ENCODE data around the gene KIRREL3.

The KIRREL3 gene

DNA sequence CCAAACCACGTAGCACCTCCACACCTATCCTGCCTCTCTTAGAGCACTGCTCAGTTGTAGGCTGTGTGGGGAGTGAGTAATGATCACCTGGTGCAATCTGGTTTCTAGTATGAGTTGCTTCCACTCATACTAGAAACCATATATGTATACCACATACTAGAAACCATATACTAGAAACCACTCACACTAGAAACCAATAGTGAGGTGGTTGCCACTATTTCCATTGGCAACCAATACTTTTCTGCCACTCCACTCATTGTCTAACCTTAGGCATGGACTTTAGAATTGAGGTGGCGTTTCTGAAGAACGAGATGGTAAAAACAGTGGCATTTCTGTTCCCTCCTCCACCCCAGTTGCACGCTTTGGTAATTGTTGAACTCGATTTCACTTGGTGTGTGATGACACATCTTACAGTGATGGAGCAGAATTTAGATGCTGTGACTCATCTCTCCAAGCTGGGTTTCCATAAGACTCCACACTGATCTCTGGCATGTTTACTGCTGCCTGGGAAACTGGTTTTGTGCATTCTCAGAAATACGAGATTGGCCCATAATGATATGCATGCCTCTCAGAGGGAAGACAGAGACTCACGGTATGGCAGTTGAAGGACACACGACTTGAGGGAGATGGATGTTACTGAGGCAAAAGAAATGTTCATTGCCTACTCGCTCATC is 82.9 kb downstream of the KIRREL3 start:
- DNase-seq (ENCODE audit: low spot score) = no peak

DNA sequence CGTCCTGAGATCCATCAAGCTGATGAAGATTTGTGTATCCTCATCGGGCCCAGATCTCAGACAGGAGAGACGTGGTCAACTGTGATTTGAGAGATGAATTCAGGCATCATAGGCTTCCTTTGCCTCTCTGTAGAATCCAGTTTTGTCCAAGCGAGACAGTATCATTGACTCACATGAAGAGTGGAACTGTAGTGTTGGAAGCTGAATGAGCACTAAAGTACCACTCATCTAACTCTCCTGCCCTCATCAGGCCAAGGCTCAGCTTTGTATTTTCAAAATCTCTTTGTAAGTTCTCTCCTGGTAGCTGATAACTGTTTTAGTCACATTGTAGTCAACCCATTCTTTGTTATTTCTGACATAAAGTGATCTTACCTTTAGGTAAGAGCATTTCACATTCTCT is 85.1 kb downstream of the KIRREL3 start:
- DNase-seq (ENCODE audit: low spot score) = no peak

DNA sequence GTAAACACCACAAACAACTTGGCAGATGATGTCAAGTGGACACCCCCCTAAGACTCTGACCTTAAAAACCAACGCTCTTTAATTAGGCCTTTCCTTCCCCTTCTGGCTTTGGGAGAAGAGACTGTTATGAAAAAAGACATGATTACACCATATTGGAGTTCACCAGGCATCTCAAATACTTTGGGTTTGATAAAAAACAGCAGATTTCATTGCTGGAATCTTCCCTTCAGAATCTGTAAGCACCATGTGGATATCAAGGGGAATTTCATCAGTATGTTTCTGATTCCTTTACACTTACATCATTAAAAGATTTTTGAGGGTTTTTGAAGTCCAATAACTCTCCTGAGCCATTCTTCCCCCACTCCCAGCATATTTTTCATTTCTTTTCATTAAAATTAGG is 85.6 kb downstream of the KIRREL3 start:
- DNase-seq (ENCODE audit: low spot score) = no peak

DNA sequence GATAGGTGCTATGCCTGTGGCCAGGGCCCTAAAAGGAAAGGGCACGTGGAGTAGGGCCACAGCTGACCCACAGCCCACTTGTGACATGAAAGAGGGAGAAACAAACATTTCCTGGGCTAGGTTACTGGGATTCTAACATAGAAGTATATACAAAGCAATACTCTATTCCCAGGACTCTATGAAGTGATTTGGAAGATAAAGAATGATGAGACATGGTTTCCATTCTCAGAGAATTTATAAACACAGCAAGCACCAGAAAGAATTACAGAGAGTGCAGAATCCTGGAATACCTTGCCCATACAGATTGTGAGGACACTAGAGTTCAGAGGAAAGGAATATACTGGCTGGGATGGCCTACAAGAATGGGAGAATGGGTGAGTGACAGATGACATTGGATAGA is 86.4 kb downstream of the KIRREL3 start:
- no peak for DNase-seq (ENCODE audit: low spot score)

DNA sequence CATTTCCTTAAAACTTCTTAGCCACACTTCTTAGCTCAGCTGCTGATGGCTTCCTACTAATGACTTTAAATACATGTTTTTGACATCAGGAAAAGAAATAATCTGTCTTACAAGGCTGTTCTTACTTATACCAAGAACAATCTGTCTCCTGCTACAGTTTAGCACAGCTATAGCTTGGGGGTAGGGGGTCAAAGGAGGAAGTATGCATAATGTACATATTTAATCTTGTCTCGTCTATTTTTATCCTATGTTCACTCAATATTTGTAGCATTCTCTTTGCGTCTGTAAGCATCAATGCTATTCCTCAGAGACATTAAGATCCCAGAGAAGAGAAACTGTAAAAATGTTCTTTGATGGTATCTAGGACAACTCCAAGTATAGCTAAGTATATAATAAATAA is 96.0 kb downstream of the KIRREL3 start:
- DNase-seq (ENCODE audit: low spot score) = no peak

DNA sequence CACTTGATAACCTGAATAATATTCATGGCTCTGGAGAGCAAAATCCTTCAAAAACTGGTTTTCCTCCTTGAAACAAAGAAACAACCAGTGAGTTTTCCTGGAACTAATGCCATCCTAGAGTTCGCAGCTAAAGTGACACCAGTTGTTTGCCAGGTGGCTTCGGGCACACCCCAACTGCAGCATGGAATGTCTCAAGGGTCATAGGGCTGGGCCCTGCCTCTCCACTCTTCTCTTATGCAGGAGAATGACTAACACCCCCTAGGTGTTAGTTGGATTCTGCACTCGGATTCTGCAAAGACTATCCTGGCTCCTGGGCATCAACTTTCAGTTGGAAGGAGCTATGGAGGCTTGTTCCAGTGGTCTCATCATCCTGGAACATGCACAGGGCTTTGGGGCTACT is 98.8 kb downstream of the KIRREL3 start:
- no peak for DNase-seq (ENCODE audit: low spot score)

DNA sequence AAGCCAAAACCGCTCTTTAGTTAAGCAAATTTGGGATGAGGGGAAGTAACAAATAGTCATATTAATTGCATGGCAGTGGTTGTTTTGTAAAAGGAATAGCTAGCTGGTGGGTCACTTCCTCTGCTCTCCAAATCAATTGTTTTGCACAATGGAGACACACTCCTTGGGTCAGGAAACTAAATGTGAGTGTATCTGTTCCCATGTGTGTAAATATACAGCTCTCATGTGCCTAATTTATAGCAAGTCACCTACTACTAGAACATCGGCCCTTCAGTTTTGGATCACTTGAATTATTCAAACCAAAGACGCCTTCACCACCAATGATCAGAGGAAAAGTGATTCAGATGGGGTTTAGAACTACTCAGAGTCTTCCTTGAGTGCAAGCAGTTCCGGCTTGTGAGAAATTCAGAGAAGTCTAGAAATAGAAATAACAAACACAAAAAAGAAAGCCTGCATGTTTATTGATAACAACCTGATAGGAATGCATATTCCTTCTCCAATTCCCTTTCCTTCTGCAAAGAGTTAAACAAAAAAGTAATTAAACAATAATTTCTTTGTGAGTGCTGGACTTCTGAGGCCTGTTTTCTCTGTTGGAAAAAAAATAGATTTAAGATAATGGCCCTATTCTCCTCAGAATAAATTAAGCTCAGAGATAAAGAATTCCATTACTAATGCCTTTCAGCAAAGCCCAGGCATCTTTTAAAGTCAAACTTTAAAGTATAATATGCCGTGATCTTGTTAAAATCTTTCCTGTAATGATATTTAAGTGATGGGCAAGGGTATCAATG is 100.4 kb downstream of the KIRREL3 start:
- no peak for DNase-seq (ENCODE audit: low spot score)

DNA sequence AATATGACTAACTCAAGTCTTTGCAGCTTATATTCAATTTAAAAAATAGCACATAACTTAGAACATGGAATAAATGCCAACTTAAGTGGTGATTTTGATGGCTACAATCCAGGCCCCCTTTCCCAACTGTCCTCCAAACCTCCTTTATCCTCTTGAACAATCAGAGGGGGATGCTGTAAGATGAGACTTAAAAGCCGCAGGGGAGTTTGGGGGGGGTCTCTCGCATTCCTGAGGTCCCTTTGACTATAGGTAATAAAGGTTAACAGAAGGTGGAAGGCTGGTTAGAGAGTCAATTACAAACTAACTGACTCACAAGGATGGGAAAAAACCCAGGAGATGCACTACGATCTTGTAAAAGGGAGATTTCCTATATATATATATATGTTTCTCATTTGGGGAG is 101.8 kb downstream of the KIRREL3 start:
- no peak for DNase-seq (ENCODE audit: low spot score)

DNA sequence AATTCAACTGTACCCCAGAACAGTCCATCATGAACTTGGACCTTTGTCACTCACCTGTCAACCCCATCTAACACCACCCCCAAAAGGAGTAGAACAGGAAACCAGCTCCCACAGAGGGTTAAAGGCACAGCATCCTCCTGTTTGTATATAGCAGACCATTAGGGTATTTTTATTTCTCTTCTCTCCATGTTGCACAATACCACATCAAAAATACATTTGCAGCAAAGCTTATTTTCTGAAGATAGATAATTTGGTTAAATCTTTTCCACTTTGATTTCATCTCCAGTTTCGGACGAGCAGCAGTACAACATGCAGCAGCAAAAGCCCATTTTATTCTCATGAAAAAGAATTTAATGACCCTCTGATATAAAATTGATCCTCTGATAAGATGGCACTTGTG is 103.1 kb downstream of the KIRREL3 start:
- DNase-seq (ENCODE audit: low spot score) = no peak

DNA sequence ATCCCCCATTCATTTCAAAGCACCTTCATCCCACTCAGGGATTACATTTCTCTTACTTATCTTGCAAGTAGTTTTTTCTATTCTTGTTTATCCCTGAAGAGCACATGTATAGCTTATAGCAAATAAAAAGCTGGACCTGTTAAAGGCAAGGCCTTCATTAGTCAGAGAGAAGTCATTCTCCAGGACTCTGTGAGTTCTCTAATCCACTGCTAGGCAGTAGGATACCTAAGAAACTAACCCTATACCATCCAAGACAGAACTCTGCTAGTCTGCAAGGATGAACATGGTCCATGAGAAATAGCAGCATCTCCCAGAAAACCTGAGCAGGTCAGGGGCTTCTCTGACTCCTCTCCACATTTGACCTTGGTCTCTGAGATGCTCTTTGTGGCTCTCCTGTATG is 104.5 kb downstream of the KIRREL3 start:
- no peak for DNase-seq (ENCODE audit: low spot score)

DNA sequence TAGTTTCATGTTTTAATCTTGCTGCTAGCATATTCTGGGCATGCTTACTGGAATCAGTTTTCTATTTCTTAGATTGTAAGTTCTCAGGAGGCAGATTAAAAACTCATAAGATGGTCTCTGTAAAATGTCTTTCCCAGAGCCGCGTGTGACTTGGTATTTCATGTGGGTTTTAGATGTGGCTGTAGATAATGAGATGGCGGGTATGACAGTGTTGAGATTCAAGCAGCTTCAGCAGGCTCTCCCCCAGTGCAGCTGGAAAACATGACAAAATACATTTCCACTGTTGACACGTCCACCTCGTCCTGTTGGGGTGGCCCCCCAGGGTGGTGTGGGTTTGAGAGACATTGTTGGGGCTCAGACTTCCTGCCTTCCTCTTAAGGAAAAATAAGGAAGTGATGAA is 106.8 kb downstream of the KIRREL3 start:
- DNase-seq (ENCODE audit: low spot score) = peak; percentile 11

DNA sequence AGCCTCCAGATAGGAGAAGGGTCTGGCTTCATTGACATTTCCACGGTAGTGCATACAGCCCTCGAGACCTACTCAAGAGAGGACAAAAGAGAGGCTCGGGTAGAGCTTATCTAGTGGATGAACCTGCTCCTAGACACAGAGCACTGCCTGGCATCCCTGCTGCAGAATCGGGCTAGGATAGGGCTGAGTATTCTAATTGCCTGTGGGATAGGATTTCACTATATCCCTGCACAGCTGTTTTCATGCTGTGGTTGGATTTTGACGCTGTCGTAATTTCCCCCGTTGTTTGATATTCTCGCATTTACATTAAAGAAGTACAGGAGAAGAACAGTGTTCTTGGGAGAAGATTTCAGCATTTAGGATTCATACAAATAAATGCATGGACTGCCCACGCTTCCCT is 107.8 kb downstream of the KIRREL3 start:
- DNase-seq (ENCODE audit: low spot score) = no peak

DNA sequence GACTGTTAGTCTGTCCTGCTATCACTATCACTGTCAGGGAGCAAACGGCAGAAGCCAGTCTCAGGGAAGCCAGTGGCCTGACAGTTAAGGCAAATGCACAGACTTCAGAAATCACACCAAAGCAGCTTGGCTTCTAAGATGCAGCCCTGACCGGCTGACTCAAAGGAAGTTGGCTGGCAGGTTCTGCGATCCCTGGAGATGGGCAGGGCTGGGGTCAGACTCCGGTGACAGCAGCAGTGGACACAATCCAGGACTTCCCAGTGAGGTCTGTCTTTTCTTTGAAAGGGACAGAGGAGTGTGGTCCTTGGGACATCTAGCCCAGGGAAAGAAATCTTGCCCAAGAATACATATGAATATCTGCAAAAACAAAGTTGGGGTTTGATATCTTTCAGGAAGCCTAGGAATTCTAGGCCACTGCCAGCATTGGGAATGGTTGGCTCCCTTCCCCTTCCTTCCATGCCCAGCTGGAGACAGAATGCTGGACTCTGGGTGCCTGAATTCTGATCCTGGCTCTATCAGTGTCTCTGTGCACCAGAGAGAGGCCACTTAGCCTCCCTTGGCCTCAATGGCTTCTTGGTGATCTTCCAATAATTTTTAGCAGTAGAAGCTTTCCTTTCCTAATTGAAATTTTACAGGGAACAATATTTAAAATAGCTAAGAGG is 108.9 kb downstream of the KIRREL3 start:
- peak; percentile 4 for DNase-seq (ENCODE audit: low spot score)

DNA sequence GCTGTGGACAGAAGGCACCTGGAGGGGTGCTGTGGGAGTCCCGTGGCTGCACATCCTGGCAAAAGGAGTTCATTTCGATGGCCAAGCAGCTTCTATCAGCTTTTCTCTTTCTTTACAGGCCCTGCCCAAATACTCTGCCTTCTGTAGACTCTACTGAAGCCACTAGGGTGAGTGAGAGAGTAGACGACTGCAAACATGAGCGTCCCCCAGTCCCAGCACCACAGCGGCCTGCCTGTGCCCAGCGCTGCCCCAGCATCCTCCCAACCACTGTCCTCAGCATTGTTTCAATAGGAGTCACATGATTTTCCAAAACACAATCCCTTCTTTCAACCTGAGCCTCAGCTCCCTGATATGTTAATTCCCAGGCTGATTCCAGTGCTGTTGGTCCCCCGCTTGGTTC is 110.0 kb downstream of the KIRREL3 start:
- peak; percentile 11 for DNase-seq (ENCODE audit: low spot score)

DNA sequence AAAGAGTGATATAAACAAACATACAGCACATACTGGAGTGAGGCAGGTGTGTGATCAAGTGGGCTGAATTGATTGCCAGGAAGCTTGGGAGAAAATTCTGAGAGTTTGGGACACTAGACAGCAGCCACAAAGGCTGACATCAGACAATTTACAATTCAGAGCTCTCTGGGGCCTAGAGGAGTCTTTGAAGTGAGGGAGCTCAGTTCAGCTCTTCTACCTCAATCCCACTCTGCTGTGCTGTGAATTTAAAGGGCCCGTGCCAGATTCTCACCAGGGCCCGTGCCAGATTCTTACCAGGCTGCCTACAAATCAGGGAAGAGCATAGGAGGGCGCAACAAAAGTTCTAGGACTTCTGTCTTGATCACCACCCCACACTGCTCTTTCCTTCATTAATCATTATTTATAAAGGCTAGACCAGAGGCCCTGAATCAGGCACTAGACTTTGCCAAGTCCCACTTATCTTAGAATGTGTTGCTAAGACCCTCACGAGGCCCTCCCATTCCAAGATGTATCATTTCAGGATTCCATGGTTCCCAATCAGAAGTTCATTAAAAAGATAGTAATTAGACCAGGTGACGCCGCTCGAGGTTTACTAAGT is 112.4 kb downstream of the KIRREL3 start:
- DNase-seq (ENCODE audit: low spot score) = no peak

DNA sequence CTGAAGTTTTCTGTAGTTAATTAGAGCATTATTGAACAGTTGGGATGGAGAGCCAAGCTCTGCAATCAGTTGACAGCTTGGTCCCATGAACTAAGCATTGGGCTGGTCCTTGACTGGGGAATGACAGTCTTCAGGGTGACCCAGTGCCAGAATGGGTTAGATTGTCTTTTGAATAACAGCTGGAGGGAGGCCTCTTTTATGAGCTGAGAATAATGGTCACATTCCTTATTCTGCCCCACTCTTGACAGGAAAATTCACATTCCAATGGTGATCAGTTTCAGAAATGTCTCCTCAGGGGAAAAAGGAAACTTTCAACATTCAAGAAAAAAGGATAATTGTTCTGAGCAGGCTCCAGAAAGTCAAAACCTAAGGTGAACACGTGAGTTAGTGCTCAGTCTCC is 113.9 kb downstream of the KIRREL3 start:
- no peak for DNase-seq (ENCODE audit: low spot score)

DNA sequence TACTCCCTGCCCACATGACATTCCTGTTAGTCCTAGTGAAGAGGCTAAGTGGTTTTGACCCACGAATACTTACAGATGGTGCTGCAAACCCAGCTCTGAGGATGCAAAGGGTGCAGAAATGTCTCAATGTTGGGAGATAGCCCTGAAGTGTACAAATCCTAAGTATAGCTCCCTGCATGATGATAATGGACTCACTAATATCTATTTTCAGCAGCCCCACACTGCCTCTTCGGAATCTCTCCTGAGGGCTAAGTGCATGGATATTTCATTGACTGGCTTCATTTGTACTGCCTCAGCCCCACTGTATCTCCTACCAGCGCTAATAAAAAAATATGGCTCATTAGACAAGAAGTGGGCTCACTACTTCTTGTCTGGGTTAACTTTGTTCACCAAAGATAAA is 114.5 kb downstream of the KIRREL3 start:
- DNase-seq (ENCODE audit: low spot score) = no peak

DNA sequence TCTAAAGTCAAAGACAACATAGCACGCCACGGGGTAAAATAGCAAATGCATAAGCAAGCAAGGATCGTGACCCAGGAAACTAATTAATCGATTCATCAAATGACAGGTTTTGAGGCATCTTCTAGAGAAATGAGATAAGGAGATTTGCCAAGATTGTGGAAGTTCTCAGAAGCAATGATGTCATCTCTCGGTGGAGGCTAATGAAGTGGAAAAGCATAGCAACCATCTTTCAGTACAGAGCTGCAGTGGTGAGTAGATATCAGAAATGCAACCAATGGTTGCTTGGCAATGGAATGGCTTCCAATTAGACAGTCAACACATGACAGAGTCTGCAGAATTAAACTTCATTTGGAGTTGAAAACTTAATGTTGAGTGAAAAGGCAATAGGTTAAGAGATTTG is 116.0 kb downstream of the KIRREL3 start:
- no peak for DNase-seq (ENCODE audit: low spot score)

DNA sequence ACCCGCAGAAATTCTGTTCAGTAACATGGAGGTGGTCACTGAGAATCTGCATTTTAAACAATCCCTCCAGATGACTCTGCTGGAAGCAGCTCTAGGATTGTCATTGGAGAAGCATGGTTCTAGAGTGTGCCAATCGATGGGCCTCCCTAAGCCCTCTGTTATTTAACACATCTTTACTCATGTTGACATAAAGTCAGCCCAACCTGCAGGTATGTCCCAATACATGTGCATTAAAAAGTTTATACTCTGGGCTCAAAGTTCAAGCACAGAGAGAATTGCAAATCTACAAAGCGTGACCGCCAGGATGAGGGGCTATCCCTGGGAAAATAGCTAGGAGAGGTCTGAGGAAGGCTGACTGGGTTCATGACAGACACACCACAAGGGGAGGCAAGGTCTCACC is 116.4 kb downstream of the KIRREL3 start:
- no peak for DNase-seq (ENCODE audit: low spot score)

DNA sequence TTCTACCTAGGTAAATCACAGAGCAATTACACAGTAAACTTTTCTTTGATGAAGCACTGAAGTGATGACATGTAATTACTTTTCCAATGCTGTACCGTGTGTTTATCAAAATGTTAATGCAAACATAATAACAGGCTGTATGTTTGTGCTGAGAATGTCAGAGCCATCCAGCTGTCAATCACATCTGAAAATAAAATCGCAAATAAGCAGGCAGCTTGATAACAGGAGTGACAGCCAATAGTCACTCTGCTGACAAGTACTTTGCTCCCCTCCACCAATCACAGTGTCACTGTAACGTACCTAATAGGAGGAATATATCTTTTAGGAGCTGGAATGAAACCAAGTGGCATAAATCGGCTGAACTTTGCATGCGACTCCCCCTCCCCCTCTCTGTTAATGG is 119.7 kb downstream of the KIRREL3 start:
- DNase-seq (ENCODE audit: low spot score) = no peak

DNA sequence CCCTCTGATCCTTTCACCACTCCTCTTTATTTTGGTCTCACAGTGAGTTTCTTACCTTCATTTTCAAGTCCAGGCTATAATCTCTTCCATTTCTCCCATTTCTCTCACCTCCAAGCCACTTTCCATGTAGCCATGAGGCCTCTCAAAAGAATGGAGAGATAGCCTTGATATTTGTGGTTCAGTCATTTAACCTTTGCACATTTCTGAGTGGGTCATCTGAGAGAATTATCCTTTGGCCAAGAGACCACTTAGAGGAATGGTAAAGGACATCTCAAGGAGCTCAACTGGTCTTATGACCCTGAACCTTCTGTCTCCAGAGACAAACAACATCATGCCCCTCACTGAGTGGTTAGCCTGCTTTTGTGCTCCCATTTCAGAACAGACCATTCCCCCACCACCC is 121.1 kb downstream of the KIRREL3 start:
- DNase-seq (ENCODE audit: low spot score) = no peak

DNA sequence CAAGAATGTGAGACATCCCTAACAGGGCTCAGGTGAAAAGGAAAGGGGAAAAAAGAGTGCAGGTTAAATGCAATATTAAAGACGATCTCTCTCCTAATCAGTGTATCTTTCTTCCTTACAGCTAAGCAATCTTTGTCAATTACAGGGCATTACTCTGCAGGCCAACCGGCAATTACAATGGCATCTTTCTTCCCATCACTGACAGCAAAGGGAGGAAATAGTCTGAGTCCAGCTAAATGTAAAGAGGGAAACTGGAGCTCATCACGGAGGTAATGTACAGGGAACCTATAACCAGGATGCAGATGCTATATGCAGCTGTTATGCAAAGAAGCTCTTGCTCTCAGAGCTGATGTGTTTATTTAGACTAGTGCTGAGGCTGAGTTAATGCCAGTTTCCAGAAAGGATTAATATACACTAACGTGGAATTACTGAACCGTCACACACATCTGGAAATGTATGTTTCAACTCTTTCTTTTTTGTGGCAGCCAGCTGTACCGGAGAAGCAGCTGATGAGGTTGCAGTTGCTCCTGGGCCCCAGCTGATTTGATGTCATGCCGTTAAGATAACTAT is 121.6 kb downstream of the KIRREL3 start:
- no peak for DNase-seq (ENCODE audit: low spot score)
